Gastroesophageal sphincter (tissue), 4 donors: Measurements from ENCODE around the gene KLF3. TPM values are rescaled to one million over a fixed set of nuclear protein-coding genes. Genes with fewer than 3 reads are reported as not detected.

Experiments
- ATAC-seq: fragments of 150-250 bp; one replicate; pipeline ENCODE4 v1.9.1; 2016; ENCODE audit warnings: mild to moderate bottlenecking, moderate library complexity
- H3K27ac ChIP-seq, 4 donors: fragments of 200-600 bp; sonication (generic) in 3 of 4; 1 replicate in 3 of 4; 2 replicates in 1 of 4; pipeline ENCODE4 v1.5.1; 2016 to 2019
- H3K27me3 ChIP-seq: fragments of 200-600 bp; sonication (generic); one replicate; pipeline ENCODE4 v1.5.1; 2019
- H3K36me3 ChIP-seq, 2 donors: fragments of 200-600 bp; sonication (generic); one replicate each; pipeline ENCODE4 v1.5.1; 2019; ENCODE audit warnings: control low read depth in 1 of 2
- H3K4me1 ChIP-seq, 3 donors: fragments of 200-600 bp; sonication (generic); 1 replicate in 2 of 3; 2 replicates in 1 of 3; pipeline ENCODE4 v1.5.1; 2016 to 2019; ENCODE audit warnings: control low read depth in 2 of 3
- H3K4me3 ChIP-seq, 2 donors: fragments of 200-600 bp; sonication (generic); one replicate each; pipeline ENCODE4 v1.5.1; 2019; ENCODE audit warnings: mild to moderate bottlenecking in 1 of 2, moderate library complexity in 1 of 2
- H3K9me3 ChIP-seq, 3 donors: fragments of 200-600 bp; sonication (generic); one replicate each; pipeline ENCODE4 v1.5.1; 2017 to 2019; ENCODE audit warnings: control low read depth in 2 of 3
- CTCF ChIP-seq, 4 experiments: fragments of 200-600 bp in 2 of 4; fragments of 450-650 bp in 2 of 4; sonication (generic) in 1 of 4; IDR thresholded peaks; one replicate each; pipeline ENCODE4 v1.5.1; 2017 to 2019; ENCODE audit warnings: antibody characterized with exemption in 4 of 4, mild to moderate bottlenecking in 2 of 4, moderate library complexity in 2 of 4
- EP300 ChIP-seq: sonication (generic); formaldehyde crosslinking; IDR thresholded peaks from one replicate; pipeline ENCODE4 v1.6.1; 2017; ENCODE audit warnings: antibody characterized with exemption, mild to moderate bottlenecking
- POLR2A ChIP-seq, 2 donors: fragments of 450-650 bp; IDR thresholded peaks; one replicate each; pipeline ENCODE4 v1.6.1; 2017; ENCODE audit warnings: antibody characterized with exemption in 2 of 2, mild to moderate bottlenecking in 2 of 2, moderate library complexity in 1 of 2
- POLR2AphosphoS5 ChIP-seq: sonication (generic); formaldehyde crosslinking; IDR thresholded peaks from one replicate; pipeline ENCODE4 v1.6.1; 2017; ENCODE audit warnings: antibody characterized with exemption
- WGBS, 2 donors: methylation state at CpG; one replicate each; pipeline ENCODE4 v1.1.5; 2018; ENCODE audit warnings: low coverage in 1 of 2; 5-methylcytosine and 5-hydroxymethylcytosine counted together
- total RNA-seq, 4 donors: library from RNA; depleted of rRNA; stranded (reverse); fragments of >200 nt; gene quantifications; one replicate each; pipeline ENCODE4 v1.1.0, GENCODE V29; 2016

Gene KLF3
- total RNA-seq, 4 donors from 2014 or later = 40.0 to 55.5 (median 43.5) TPM

- no peak overlapping the region for H3K27ac ChIP-seq
- H3K36me3 ChIP-seq = no peaks in the 10 kb centered on the region
- ATAC-seq = no peak
- H3K27me3 ChIP-seq = no peaks in the 10 kb centered on the region
- no peak overlapping the region for H3K4me3 ChIP-seq
- TF ChIP-seq POLR2AphosphoS5 (no peak), POLR2A (IDR thresholded peaks at IDR 0.05) (no peak), EP300 (no peak)
- 96% methylated on average over 2 of the region's 2 CpGs; no CpG with 5 or more reads in 1 of the 2 donors for WGBS, 2 donors
- no peaks in the 10 kb centered on the region for H3K9me3 ChIP-seq
- peaks cover 0 to 7% (median 0%) of the 10 kb centered on the region in 3 donors for H3K4me1 ChIP-seq
Measured at GRCh38 chr4:38706301-38706700, 42.3 kb downstream of the KLF3 start.

- no peaks in the 10 kb centered on the region for H3K4me1 ChIP-seq
- H3K27ac ChIP-seq = no peak overlapping the region
- no peaks in the 10 kb centered on the region for H3K27me3 ChIP-seq
- no peak for ATAC-seq
- TF ChIP-seq CTCF (IDR thresholded peaks at IDR 0.05) = no peak
- no peak for TF ChIP-seq POLR2A (IDR thresholded peaks at IDR 0.05)
- no peaks in the 10 kb centered on the region for H3K36me3 ChIP-seq
- no peak overlapping the region for H3K4me3 ChIP-seq
- WGBS, 2 donors = 75 to 91% methylated on average over 2 of the region's 2 CpGs
- peaks cover 0 to 12% (median 0%) of the 10 kb centered on the region in 3 donors for H3K9me3 ChIP-seq
Measured at GRCh38 chr4:38710053-38710452, 46.1 kb downstream of the KLF3 start.

DNA sequence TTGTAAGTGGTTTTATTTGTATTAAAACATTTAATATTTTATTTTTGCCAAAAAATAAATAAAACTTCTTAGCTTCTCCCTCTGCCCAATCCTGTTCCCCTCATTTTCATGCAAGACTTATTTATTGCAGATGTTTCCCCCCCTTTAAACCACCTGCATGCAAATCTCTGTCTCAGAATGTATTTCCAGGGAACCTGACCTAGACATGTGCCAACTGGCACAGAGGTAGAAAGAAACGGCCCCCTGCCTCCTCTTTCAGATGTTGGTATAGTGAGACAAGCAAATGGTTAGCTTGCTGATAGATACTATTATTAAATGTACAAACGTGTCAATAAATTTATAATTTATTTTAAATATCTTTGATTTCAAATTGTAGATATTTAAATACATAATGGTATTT is 47.1 kb downstream of the KLF3 start:
- 83 to 92% methylated on average over 2 of the region's 2 CpGs for WGBS, 2 donors
- peaks cover 0 to 12% (median 0%) of the 10 kb centered on the region in 3 donors for H3K9me3 ChIP-seq
- H3K36me3 ChIP-seq = no peaks in the 10 kb centered on the region
- no peaks in the 10 kb centered on the region for H3K27me3 ChIP-seq
- no peak for ATAC-seq
- no peak for TF ChIP-seq POLR2AphosphoS5
- no peak for TF ChIP-seq EP300
- H3K4me1 ChIP-seq = no peaks in the 10 kb centered on the region
- no peak overlapping the region for H3K27ac ChIP-seq
- no peak overlapping the region for H3K4me3 ChIP-seq

- no peak for TF ChIP-seq EP300
- no peak for TF ChIP-seq POLR2AphosphoS5
- no peak for TF ChIP-seq POLR2A (IDR thresholded peaks at IDR 0.05)
- no peak for TF ChIP-seq CTCF (IDR thresholded peaks at IDR 0.05)
- Histone ChIP-seq H3K4me1 (no peaks in the 10 kb centered on the region), H3K36me3 (no peaks in the 10 kb centered on the region), H3K9me3 (peaks cover 0 to 12% (median 0%) of the 10 kb centered on the region in 3 donors), H3K27me3 (no peaks in the 10 kb centered on the region), H3K4me3 (no peak overlapping the region), H3K27ac (no peak overlapping the region)
- 54 to 76% methylated on average over 4 of the region's 4 CpGs for WGBS, 2 donors
- no peak for ATAC-seq
Measured at GRCh38 chr4:38715050-38715449, 51.1 kb downstream of the KLF3 start.

DNA sequence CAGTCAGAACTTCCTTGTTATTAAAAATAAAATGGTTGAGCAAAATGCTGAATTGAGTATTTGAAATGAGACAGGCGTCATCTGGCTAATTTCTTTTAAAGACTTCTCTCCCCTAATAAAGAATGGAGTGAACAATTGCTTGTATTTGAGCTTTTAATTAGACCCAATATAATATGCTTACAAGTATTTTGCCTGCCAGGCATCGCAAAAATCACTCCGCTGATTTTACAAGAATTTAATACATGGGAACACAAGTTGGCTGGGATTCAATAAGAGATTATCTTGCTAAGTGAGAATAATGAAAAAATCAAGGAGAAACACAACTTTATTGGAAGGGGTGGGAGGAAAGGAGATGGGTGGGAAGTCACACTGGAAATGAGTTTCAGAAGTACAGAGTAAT is 52.3 kb downstream of the KLF3 start:
- H3K4me1 ChIP-seq = no peaks in the 10 kb centered on the region
- H3K4me3 ChIP-seq = no peak overlapping the region
- 90 to 92% methylated on average over 2 to 3 of the region's 3 CpGs for WGBS, 2 donors
- H3K27ac ChIP-seq = no peak overlapping the region
- H3K9me3 ChIP-seq = peaks cover 0 to 12% (median 0%) of the 10 kb centered on the region in 3 donors
- no peaks in the 10 kb centered on the region for H3K36me3 ChIP-seq
- TF ChIP-seq EP300 (no peak), POLR2AphosphoS5 (no peak), POLR2A (IDR thresholded peaks at IDR 0.05) (no peak), CTCF (IDR thresholded peaks at IDR 0.05) (no peak)
- H3K27me3 ChIP-seq = no peaks in the 10 kb centered on the region
- ATAC-seq = no peak

- no peak for ATAC-seq
- H3K4me1 ChIP-seq = no peaks in the 10 kb centered on the region
- no peak overlapping the region for H3K27ac ChIP-seq
- no peak overlapping the region for H3K4me3 ChIP-seq
- no peaks in the 10 kb centered on the region for H3K36me3 ChIP-seq
- no peaks in the 10 kb centered on the region for H3K27me3 ChIP-seq
- TF ChIP-seq POLR2AphosphoS5 (peak; percentile 79), EP300 (no peak), CTCF (IDR thresholded peaks at IDR 0.05) (no peak), POLR2A (IDR thresholded peaks at IDR 0.05) (no peak)
- WGBS, 2 donors = 41 to 68% methylated on average over 3 of the region's 5 CpGs
- peaks cover 0 to 3% (median 0%) of the 10 kb centered on the region in 3 donors for H3K9me3 ChIP-seq
Measured at GRCh38 chr4:38717604-38718003, 53.6 kb downstream of the KLF3 start.
